Osteoblast (primary cell): ENCODE data around the gene CELA2A. TPM values are rescaled to one million over a fixed set of nuclear protein-coding genes. Genes with fewer than 3 reads are reported as not detected.

Experiments used
- DNase-seq: peaks from one replicate; pipeline ENCODE4 v3.0.0; 2011; ENCODE audit warnings: low spot score, mixed read lengths; ENCODE audit not compliant: insufficient read length; ENCODE audit errors: missing footprints
- H2AFZ ChIP-seq: 2 replicates; pipeline ENCODE4 v1.6.0; 2011; ENCODE audit warnings: mild to moderate bottlenecking, low read length
- H3K27ac ChIP-seq: 2 replicates; pipeline ENCODE4 v1.5.1; 2011; ENCODE audit warnings: mild to moderate bottlenecking, low read depth, low read length, moderate library complexity
- H3K27me3 ChIP-seq: 2 replicates; pipeline ENCODE4 v1.6.0; 2012; ENCODE audit warnings: mild to moderate bottlenecking, control low read depth, inconsistent platforms, low read length, moderate library complexity; ENCODE audit not compliant: insufficient read depth
- H3K36me3 ChIP-seq: 2 replicates; pipeline ENCODE4 v1.5.1; 2011; ENCODE audit warnings: mild to moderate bottlenecking, low read length, control low read depth, moderate library complexity; ENCODE audit not compliant: insufficient read depth
- H3K4me1 ChIP-seq: 2 replicates; pipeline ENCODE4 v1.5.1; 2011; ENCODE audit warnings: mild to moderate bottlenecking, low read length, control low read depth, moderate library complexity; ENCODE audit not compliant: insufficient read depth
- H3K4me2 ChIP-seq: 2 replicates; pipeline ENCODE4 v1.6.0; 2011; ENCODE audit warnings: mild to moderate bottlenecking, low read length; ENCODE audit not compliant: insufficient read depth
- H3K4me3 ChIP-seq: fragments of 200-600 bp; sonication (generic); 3 replicates; pipeline ENCODE4 v1.5.1; 2012; ENCODE audit warnings: mild to moderate bottlenecking, low read length, inconsistent platforms; ENCODE audit not compliant: insufficient read depth
- H3K79me2 ChIP-seq: 2 replicates; pipeline ENCODE4 v1.6.0; 2012; ENCODE audit warnings: mild to moderate bottlenecking, low read length, control low read depth, inconsistent platforms; ENCODE audit not compliant: insufficient read depth
- H3K9me3 ChIP-seq: 2 replicates; pipeline ENCODE4 v1.5.1; 2011; ENCODE audit warnings: low read depth, low read length, control low read depth
- H4K20me1 ChIP-seq: 2 replicates; pipeline ENCODE4 v1.6.0; 2012; ENCODE audit warnings: mild to moderate bottlenecking, low read length, control low read depth; ENCODE audit not compliant: insufficient read depth
- total RNA-seq: library from RNA; depleted of rRNA; stranded (reverse); fragments of >200 nt; gene quantifications from 2 replicates; pipeline ENCODE4 v1.2.3, GENCODE V29; 2012
- TF ChIP-seq, protein P1 (sequence below): IDR thresholded peaks from 2 replicates; pipeline ENCODE4 v1.5.1; 2011; ENCODE audit warnings: mild to moderate bottlenecking, low read depth, low read length, moderate library complexity; ENCODE audit errors: extremely low read depth

Gene CELA2A
- total RNA-seq, 1 donor: not detected

DNA sequence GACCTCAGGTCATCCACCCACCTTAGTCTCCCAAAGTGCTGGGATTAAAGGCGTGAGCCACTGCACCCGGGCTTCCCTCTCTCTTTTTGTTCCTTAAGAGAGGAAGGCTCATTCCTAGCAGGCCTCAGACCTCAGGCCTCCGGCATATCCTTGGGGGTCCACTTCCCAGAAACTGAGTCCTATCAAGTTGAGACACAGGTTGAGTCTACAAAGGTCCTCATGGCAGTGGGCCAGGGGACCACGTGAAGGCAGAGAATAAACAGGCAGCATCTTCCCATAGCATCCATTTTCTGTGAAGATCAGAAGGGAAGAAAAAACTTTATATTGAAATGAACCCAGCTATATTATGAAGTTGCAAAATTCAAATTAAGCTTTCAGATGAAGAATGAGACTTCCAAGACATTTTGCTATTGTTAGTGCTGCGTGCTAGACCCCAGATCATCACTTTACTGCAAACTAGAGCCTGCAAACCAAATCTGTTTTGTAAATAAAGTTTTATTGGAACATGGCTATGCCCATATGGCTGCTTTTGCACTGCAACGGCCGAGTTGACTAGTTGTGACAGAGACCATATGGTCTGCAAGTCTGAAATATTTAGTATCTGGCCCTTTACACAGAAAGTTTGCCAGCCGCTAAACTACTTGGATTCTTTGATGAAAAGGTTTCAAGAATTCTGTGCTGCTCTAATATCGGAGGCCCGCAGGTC lies 3.5 kb upstream of the CELA2A start:
- Histone ChIP-seq H3K36me3 (no peaks in the 10 kb centered on the region), H3K4me1 (peaks cover 12% of the 10 kb centered on the region), H3K4me3 (no peak overlapping the region), H3K79me2 (no peaks in the 10 kb centered on the region), H3K9me3 (peaks cover 3% of the 10 kb centered on the region), H4K20me1 (no peaks in the 10 kb centered on the region), H3K27me3 (no peaks in the 10 kb centered on the region), H3K4me2 (no peak overlapping the region), H2AFZ (no peak overlapping the region), H3K27ac (no peak overlapping the region)
- TF ChIP-seq, protein P1, sequence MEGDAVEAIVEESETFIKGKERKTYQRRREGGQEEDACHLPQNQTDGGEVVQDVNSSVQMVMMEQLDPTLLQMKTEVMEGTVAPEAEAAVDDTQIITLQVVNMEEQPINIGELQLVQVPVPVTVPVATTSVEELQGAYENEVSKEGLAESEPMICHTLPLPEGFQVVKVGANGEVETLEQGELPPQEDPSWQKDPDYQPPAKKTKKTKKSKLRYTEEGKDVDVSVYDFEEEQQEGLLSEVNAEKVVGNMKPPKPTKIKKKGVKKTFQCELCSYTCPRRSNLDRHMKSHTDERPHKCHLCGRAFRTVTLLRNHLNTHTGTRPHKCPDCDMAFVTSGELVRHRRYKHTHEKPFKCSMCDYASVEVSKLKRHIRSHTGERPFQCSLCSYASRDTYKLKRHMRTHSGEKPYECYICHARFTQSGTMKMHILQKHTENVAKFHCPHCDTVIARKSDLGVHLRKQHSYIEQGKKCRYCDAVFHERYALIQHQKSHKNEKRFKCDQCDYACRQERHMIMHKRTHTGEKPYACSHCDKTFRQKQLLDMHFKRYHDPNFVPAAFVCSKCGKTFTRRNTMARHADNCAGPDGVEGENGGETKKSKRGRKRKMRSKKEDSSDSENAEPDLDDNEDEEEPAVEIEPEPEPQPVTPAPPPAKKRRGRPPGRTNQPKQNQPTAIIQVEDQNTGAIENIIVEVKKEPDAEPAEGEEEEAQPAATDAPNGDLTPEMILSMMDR: no peak
- DNase-seq: no peak

DNA sequence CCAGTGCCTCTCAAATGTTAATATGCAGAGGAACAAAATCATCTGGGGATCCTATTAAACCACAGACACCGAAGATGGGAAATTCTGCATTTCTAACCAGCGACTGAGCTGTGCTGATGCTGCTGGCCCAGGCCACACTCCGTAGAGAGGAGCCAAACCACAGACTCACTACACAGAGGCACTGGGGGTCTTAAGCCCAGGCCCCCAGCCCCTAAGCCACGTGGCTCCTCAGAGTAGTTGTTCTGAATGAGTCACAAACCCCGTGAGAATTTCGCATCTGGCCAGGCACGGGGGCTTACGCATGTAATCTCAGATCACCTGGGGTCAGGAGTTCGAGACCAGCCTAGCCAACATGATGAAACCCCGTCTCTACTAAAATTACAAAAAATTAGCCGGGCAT lies 2.8 kb upstream of the CELA2A start:
- Histone ChIP-seq H3K79me2 (no peaks in the 10 kb centered on the region), H4K20me1 (no peaks in the 10 kb centered on the region), H3K27me3 (no peaks in the 10 kb centered on the region), H3K4me3 (no peak overlapping the region), H3K4me2 (peak overlapping the region; percentile 17), H3K36me3 (no peaks in the 10 kb centered on the region), H3K4me1 (peaks cover 12% of the 10 kb centered on the region), H2AFZ (no peak overlapping the region), H3K27ac (no peak overlapping the region), H3K9me3 (peaks cover 3% of the 10 kb centered on the region)
- no peak for DNase-seq
- TF ChIP-seq, protein P1: no peak

DNA sequence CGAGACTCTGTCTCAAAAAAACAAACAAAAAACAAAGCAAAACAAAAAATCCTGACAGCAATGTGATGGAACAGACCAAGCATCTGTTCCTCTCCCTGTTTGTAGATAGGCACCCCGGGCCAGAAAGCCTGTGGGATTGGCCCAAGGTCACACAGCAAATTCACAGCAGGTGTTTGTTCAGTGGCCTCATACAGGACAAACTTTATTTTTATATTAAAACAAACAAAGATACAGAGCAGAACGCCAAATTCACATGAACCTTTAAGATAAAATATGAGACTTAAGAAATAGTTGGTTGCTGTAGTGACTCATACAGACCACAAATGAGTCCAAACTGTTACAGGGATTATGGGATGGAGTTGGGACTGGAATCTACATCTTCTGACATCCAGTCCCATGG lies 2.3 kb upstream of the CELA2A start:
- no peaks in the 10 kb centered on the region for H3K79me2 ChIP-seq
- no peak overlapping the region for H3K27ac ChIP-seq
- H3K4me1 ChIP-seq: peaks cover 12% of the 10 kb centered on the region
- no peaks in the 10 kb centered on the region for H3K36me3 ChIP-seq
- H2AFZ ChIP-seq: no peak overlapping the region
- DNase-seq: peak; percentile 84
- peak overlapping the region; percentile 17 for H3K4me2 ChIP-seq
- no peak overlapping the region for H3K4me3 ChIP-seq
- H3K27me3 ChIP-seq: no peaks in the 10 kb centered on the region
- H4K20me1 ChIP-seq: no peaks in the 10 kb centered on the region
- TF ChIP-seq, protein P1: no peak
- H3K9me3 ChIP-seq: peaks cover 3% of the 10 kb centered on the region

DNA sequence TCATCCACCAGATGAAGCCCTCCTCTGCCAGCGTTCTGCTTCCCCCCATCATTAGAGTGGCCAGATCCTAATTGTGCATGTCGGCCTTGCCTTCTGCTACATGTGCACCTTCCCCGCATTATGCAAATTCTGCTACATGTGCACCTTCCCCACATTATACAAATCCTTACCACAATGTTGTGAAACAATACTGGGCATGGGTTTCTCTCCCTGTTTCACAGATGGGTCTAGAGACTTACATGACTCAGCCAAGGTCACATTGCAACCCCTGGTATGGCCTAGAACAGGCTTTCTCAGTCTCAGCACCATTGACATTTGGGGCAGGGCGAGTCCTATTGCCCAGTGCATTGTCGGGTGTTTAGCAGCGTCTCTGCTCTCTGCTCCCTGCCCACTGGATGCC lies 1.0 kb upstream of the CELA2A start:
- Histone ChIP-seq H3K4me1 (peaks cover 18% of the 10 kb centered on the region), H3K4me2 (no peak overlapping the region), H3K79me2 (no peaks in the 10 kb centered on the region), H3K9me3 (peaks cover 3% of the 10 kb centered on the region), H2AFZ (no peak overlapping the region), H3K36me3 (no peaks in the 10 kb centered on the region), H3K4me3 (no peak overlapping the region), H3K27ac (no peak overlapping the region), H4K20me1 (no peaks in the 10 kb centered on the region), H3K27me3 (no peaks in the 10 kb centered on the region)
- peak; percentile 50 for DNase-seq
- TF ChIP-seq, protein P1: no peak
